ENCODE results near the gene BCL6.

The BCL6 gene

DNA sequence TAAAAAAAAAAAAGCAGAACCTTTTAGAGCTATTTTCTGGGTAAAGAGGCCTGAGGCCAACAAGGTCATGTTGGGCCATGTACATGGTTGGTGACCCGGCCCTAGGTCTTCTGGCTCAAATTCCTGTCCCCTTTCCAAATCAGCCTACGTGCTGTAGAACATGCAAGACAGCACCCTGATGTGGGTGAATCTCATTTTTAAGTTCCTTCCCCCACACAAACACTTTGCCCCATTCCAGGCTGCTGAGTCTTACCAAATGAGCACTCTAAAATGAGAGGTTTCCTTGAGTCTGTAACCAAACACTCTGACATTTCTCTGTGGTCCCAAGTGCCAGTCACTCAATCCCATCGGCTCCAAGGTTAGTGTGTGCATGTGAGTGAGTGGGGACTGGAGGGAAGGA lies 9.4 kb downstream of the BCL6 start:
- H3K4me3 ChIP-seq (ENCODE audit: control insufficient read depth, low read depth, low read length), result no peak overlapping the region
- TF ChIP-seq CTCF (conservative IDR thresholded peaks at IDR 0.05; ENCODE audit: control insufficient read depth, insufficient read depth, low read depth, low read length), result no peak
- DNase-seq (ENCODE audit: low read depth), result no peak

DNA sequence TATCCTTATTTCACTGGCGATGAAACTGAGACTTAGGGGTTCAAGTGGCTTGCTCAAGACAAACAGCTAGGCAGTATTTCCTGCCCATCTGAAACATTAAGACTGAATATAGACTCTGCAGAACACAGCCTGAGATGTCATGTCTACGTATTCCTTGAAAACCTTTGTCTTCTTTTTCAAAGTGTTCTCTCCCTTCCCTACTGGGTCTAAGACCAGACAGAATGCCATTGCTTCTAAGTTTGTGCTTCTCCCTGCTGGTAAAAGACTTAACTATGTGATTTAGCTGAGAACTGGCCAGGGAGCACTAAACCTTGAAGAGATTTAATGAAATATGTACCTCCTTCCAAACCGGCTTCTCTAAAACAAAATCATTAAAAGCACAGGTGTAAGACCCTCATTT lies 9.9 kb downstream of the BCL6 start:
- no peak overlapping the region for H3K4me3 ChIP-seq (ENCODE audit: control insufficient read depth, low read depth, low read length)
- no peak for DNase-seq (ENCODE audit: low read depth)
- no peak for TF ChIP-seq CTCF (conservative IDR thresholded peaks at IDR 0.05; ENCODE audit: control insufficient read depth, insufficient read depth, low read depth, low read length)

DNA sequence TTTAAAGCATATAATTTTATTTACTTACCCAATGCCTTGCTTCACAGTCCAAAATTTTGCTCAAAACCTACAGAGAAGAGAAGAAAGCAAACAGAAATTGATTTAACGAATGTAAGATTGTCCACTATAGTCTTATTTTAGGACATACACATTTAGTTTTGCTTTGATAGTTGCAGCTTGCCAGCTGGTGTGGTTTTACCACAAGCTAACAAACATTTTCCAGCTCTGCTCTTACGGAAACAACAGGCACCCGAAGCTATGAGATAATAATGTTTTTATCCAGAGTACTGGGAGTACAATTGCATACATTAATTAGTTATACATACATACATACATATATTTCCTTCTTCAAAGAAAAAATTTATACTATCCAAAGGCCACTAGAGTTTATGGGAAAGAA lies 10.4 kb downstream of the BCL6 start:
- no peak overlapping the region for H3K4me3 ChIP-seq (ENCODE audit: control insufficient read depth, low read depth, low read length)
- TF ChIP-seq CTCF (conservative IDR thresholded peaks at IDR 0.05; ENCODE audit: control insufficient read depth, insufficient read depth, low read depth, low read length), result no peak
- no peak for DNase-seq (ENCODE audit: low read depth)

DNA sequence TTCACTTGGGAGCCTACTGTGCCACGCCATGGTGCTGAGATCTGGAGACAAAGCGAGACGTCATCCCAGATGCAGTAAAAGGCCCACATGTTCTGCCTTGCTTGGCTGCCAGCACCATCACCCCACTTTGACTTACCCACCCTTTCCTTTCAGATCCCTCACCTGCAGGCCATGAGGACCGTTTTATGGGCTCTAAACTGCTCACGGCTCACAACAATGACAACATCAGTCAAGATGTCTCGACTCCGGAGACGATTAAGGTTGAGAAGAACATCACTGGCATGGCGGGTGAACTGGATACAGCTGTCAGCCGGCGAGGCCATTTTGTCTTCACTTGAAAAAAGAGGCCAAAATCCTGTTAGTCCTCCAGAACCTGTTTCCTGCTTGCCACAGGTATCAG lies 11.9 kb downstream of the BCL6 start:
- no peak for TF ChIP-seq CTCF (conservative IDR thresholded peaks at IDR 0.05; ENCODE audit: control insufficient read depth, insufficient read depth, low read depth, low read length)
- DNase-seq (ENCODE audit: low read depth), result no peak
- no peak overlapping the region for H3K4me3 ChIP-seq (ENCODE audit: control insufficient read depth, low read depth, low read length)

GRCh38 chr3:187729598-187729997 lies 15.7 kb downstream of the BCL6 start:
- no peak overlapping the region for H3K4me3 ChIP-seq (ENCODE audit: control insufficient read depth, low read depth, low read length)
- no peak for DNase-seq (ENCODE audit: low read depth)
- TF ChIP-seq CTCF (conservative IDR thresholded peaks at IDR 0.05; ENCODE audit: control insufficient read depth, insufficient read depth, low read depth, low read length), result no peak

DNA sequence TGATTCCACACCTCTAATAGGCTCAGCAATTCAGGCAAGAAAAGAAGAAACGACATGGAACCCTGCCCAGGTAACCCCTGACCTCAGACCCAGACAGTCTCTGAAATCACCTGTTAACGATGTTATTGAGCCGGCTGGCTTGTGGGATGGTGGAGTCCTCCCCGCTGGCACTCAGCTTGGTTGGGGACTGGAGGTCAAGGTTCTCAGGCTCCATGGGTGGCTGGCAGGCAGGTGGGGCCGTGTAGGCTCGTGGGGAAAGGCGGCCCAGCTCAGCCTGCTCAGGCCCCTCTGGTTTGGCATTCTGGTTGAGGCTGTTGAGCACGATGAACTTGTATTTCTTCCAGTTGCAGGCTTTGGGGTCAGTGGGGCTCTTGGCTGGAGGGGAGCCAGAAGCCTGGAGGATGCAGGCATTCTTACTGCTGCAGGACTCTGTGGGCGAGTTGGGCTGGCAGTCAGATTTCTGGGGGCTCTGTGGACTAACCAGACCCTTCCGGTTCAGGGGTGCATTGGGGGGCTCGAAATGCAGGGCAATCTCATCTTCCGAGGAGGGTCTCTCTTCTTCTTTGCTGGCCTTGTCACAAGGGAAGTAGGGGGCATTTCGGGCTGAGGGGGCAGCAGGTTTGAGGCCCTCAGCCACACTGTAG lies 16.2 kb downstream of the BCL6 start:
- no peak for TF ChIP-seq CTCF (conservative IDR thresholded peaks at IDR 0.05; ENCODE audit: control insufficient read depth, insufficient read depth, low read depth, low read length)
- no peak for DNase-seq (ENCODE audit: low read depth)
- H3K4me3 ChIP-seq (ENCODE audit: control insufficient read depth, low read depth, low read length), result no peak overlapping the region

DNA sequence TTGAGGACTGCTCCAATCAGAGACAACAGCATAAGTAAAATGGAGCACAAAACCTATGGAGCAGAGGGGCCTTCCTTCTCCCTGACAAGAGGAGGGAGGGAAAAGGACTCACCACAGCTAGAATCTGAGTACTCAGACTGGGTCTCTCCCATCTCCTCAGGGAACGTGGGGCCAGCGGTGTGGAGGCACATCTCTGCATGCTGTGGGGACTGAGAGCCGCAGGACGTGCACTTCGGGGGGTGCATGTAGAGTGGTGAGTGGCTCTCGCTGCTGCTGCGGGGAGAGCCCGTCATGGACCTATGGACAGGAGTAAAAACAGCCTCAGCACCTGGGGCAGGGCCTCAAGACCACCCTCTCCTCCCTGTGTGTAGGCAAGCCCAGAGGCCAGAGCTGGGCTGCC lies 17.0 kb downstream of the BCL6 start:
- no peak for DNase-seq (ENCODE audit: low read depth)
- no peak for TF ChIP-seq CTCF (conservative IDR thresholded peaks at IDR 0.05; ENCODE audit: control insufficient read depth, insufficient read depth, low read depth, low read length)
- no peak overlapping the region for H3K4me3 ChIP-seq (ENCODE audit: control insufficient read depth, low read depth, low read length)

Data from fibroblast of mammary gland (primary cell).